Myocyte (in vitro differentiated cells): ENCODE measurements around the gene SELENOT. TPM values are rescaled to one million over a fixed set of nuclear protein-coding genes. Genes with fewer than 3 reads are reported as not detected.
"Not testable (repeated sequence)": the region's sequence is repeated elsewhere in the genome, so short reads cannot be mapped to it uniquely, and the experiment has no call there.

Experiments
- DNase-seq: peaks from one replicate; pipeline ENCODE4 v3.0.0-alpha.2; 2012; ENCODE audit warnings: low read depth
- polyA plus RNA-seq: library from polyadenylated mRNA; unstranded; fragments of >200 nt; gene quantifications from one replicate; pipeline ENCODE4 v1.2.1, GENCODE V29; 2012; ENCODE audit warnings: missing spikeins
- total RNA-seq: library from RNA; depleted of rRNA; stranded (reverse); fragments of >200 nt; gene quantifications from 2 replicates; pipeline ENCODE4 v1.2.3, GENCODE V29; 2014

Gene SELENOT, protein sequence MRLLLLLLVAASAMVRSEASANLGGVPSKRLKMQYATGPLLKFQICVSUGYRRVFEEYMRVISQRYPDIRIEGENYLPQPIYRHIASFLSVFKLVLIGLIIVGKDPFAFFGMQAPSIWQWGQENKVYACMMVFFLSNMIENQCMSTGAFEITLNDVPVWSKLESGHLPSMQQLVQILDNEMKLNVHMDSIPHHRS
- total RNA-seq: 110 and 163 TPM in 2 replicates
- polyA plus RNA-seq: 98.1 TPM

DNA sequence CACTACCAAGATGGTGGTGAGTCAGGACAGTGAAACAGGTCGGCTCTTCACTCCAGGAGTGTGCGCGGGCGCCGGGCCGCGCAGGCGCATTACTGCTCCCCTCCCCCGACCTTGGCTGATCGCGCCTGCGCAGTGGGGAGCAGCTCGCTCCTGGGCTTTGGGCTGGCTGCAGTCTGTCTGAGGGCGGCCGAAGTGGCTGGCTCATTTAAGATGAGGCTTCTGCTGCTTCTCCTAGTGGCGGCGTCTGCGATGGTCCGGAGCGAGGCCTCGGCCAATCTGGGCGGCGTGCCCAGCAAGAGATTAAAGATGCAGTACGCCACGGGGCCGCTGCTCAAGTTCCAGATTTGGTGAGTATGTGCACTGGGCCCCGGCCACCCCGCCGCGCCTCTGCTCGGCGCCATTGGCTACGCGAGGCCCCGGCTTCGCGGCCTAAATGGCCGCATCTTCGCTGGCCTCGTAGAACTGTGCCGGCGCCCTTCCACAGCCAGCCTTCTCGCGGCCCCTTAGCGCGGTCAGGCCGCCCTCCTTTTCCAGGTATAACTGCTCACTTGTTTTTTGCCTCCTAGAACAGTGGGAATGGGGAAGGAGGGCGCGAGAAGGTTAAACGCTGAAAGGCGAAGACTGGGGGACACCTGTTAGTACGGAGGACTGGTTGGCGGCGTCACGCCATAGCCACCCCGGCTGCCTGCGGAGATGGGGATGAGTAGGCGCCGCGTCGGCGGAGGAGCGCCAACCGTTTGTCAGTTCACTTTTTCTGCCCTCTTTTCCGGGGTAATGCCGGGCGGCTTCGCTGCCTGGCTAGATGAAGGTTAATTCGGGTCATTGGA lies at the start of gene SELENOT:
TSS of gene SELENOT (plus strand) at position 169 of the 827 bp plus-strand sequence. CDS start at position 211, 42 bp downstream.
- peak; percentile 96 for DNase-seq

DNA sequence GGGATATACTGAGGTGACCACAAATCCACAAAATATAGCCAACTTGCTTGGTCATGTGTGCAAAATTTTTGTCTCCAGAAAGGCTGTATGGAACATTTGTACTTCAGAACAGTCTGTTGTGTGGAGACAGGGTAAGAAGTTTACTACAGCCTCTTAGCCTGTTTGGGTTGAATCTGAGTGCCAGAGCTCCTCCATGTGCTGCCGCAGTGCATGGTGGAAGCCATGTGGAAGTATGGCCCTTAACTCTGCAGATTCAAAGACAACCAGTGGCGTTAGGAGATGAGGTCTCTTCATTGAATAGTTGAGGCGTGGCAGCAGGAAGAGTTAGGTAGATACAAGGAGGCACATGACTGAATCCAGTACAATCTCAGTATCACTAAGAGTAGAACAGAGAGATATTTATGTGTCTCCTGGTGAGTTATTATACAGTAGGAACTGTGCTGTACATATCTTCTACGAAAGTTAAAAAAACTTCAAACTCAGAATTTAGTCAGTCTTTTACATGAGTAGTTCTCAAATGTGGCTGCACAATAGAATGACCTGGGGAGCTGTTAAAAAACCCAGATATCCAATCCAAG lies 47.2 kb upstream of the SELENOT start:
- no peak for DNase-seq

DNA sequence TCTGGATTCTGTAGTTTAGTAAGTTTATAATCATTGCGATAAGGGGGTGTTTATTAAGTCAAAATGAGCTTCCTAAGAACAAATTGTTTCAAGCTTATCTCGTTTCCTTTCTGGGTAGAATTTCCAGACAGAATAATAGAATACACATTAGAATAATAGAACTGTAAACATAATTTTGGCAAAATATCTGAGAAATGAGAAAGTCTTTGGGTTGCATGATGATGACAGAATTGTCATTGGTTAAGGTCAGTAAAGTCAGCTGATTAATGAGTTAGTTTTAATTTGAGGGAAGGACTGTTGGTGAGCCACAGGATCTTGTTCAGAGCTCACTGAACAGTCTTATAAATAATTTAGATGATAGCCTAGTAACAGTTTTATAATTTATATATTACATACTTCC lies 46.3 kb upstream of the SELENOT start:
- no peak for DNase-seq

DNA sequence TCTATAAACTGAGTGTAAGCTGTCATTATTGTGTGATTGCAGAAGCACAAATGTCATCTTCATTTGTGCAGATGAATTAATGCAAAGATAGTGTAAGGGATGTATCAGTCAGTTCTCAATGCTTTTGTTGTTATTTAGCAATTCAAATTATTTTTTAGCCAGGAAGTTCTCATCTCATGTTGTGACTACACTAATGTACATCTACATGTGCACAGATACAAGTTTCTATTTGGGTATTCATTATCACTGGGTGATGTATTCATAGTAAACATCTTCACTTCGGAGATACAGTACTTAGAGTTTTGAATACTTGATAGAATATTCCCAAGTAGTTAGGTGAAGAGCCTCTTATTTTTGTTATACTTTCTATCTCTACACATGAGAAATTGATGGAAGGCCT lies 45.4 kb upstream of the SELENOT start:
- DNase-seq: no peak

DNA sequence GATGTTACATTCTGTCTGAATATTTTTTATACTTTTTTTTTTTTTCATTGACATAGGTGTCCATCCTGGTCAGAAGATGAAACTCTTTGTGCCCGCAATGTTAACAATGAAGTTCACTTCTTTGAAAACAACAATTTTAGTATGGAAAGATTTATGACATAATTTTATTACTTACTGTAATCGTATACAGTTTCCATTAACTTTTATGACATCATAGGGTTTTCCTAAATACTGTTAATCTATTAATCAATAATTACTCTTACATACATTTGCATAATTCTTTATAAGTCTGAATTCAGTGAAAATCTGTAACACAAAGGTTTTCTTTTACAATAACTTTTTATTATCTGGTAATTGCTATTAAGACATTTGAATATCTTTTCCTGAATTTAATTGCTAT lies 38.9 kb upstream of the SELENOT start:
- DNase-seq: no peak

DNA sequence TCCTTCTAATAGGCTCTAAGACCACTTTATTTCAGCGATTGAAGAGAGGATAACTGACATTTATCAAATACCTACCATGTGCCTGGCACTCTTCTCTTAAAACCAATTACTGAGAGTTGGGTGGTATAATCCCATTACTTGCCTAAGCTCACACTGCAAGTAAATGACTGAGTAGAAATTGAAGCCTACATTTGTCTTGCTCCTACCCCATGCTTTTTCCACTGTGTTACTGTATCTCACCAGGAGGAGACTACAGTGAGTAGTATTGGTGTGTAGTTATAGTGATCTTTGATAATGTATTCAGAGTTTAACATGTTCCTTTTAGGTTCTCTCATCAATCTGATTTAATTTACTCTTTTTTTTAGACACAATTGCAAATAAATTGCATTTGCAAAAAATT lies 35.8 kb upstream of the SELENOT start:
- no peak for DNase-seq

DNA sequence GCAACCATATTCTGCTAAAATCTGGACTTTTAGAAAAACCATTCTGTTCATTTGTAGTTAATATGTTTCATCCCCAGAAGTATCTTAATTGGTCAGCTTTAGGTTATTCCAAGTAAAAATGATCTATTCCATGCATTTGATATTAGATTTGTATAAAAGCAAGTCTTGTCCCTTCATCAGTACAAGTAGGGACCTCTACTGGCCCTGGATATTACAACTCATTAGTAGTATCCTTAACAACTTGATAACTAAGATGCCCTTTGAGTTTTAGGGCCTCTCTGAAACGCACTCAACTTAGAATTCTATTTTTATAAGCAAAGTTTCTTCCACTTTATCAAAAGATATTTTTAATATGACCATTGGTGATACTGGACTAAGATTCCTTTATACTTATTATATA lies 25.3 kb upstream of the SELENOT start:
- DNase-seq: no peak

DNA sequence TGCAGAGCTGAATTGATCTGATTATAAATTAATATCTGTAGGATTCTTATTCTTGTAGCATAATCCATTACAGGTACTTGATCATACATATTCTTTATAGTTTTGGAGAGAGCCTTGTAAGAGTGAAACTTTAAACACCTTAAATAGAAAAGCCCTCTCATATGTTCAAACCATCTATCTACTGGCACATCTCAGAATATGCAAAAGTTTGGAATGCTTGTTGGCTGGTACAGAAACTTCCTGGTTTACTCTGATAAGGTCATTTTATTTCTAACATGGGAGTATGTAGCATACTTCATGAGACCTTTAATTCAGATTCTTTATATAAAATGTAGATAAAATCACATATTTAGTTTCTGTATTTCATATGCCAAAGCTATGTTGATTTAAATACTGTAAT lies 21.9 kb upstream of the SELENOT start:
- DNase-seq: no peak

DNA sequence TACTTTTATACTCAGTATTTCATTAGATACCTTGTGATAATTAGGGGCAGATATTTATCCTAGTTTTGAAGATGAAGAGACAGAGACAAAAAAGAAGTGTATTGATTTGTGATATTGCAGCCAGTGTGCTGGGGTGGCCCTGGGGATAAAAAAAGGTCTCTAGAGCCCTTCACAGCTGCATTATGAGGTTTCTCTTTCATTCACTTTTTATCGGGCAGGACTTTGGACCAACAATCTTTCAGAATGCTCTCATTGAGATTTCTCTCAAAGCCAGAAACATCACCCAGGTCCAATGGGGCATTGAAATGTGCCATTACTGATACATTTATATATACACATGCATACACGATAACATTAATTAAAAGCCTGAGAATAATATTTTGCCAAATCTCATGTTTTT lies 20.5 kb upstream of the SELENOT start:
- no peak for DNase-seq

DNA sequence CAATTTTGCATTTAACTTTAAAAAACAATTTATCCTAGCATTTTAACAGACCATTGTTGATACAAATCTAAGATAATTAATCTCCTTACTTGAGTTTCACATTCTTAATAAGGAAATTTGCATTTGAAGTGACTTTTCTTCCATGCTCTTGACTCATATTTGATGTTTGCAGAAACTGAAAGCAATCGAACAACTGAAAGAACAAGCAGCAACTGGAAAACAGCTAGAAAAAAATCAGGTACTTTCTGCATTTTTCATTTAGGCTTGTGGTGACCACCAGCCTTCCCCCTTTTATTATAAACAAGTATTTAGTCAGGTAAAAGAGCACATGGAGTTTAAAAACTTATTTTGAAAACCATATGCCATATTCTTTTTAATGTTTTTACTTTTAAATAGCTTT lies 20.1 kb upstream of the SELENOT start:
- DNase-seq: no peak

DNA sequence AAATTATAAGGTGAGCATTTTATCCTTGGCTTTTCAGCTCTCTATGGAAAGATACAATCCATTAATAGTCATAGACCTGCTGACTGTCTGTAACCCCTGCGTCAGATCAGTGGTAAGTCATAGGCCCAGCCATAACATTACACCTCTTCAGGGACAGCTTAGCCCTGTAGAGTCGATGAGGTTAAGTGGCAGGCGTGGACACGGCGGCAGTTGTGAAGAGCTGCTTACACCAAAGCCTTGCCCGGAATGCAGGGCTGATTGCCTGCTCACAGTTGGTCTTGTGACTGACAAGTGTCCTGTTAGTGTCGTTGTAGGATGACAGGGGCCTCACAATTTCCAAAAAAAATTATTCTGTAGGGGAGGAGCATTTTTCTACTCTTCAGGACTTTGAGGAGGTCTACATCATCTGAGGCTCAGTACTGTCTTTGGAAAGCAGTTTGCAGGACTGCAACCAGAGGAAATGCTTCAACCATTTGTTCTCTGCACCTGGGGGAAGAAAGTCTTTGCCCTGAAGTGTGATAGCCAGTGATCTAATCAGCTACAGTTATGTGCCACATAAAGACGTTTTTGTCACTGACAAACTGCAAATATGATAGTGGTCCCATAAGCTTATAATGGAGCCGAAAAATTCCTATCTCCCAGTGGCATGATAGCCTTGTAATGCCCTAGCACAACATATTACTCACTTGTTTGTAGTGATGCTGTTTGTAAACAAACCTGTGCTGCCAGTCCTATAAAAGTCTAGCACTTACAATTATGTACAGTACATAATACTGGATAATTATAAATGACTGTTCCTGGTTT lies 14.9 kb upstream of the SELENOT start:
- DNase-seq: peak; percentile 31

DNA sequence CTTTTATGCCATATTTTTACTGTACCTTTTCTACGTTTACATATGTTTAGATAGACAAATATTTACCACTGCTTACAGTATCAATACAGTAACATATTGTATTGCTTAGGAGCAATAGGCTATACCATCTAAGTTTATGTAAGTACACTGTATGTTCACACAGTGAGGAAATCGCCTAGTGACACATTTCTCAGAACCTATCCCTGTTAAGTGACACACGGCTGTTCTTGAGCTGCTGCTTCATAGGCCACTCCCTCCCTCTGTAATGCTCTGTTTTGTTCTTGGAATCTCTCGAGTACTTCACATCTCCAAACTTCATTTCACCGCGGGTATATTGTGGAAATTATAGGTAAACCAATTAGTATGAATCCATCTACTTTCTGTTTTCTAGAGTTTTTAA lies 13.4 kb upstream of the SELENOT start:
- DNase-seq: no peak

DNA sequence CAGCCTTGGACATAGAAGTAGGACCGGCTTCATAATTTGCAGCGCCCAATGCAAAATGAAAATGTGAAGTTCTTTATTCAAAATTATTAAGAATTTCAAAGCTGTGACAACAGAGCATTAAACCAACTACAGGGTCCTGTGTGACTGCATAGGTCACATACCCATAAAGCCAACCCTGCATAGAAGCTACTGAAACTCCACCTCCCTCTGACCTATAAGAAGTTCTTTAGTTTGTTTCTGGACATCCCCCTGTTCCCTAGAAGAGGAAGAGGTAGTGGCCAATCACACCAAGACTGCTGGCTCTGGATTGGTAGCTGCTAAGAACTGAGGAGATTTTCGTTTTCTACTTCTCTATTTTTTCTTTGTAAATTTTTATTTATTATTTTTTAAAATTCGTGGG lies 9.0 kb upstream of the SELENOT start:
- no peak for DNase-seq

DNA sequence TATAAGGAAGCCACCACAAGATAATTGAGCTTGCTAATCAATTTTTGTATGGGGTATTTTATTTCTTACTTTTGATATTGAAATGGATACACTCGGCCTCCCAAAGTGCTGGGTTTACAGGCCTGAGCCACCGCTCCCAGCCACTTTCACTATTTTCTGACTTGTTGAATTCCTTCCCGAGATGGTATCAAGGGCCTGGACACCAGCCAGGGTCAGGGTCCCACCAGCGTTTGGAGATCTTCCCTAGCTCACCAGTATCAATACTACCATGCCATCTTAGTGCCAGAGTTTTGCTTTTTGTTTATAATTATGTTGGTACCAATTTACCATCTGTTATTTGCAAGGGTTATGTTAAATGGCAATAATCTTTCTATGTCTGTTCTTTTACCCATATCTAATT lies 5.5 kb upstream of the SELENOT start:
- DNase-seq: no peak

DNA sequence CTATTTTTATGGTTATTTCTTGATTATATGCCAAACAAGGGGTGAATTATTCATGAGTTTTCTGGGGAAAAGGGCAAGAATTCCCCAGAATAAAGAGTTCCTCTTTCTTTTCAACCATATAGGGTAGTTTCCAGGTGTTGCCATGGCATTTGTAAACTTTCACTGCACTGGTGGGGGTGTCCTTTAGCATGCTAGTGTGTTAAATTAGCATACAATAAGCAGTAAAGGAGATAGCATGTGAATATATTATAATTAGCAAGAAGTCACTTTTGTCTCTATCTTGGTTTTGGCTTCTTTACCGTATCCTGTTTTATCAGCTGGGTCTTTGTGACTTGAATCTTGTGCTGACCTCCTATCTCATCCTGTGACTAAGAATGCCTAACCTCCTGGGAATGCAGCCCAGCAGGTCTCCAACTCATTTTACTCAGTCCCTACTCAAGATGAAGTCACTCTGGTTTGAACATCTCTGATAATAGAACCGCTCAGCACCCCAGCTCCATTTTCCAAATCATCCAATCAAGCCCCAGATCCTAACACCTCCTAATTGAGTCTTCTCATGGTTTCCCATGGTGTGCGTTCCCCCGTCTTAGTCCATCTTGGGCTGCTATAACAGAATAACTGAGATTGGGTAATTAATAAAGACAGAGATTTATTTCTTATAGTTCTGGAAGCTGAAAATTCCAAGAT lies 3.4 kb upstream of the SELENOT start:
- peak; percentile 33 for DNase-seq

DNA sequence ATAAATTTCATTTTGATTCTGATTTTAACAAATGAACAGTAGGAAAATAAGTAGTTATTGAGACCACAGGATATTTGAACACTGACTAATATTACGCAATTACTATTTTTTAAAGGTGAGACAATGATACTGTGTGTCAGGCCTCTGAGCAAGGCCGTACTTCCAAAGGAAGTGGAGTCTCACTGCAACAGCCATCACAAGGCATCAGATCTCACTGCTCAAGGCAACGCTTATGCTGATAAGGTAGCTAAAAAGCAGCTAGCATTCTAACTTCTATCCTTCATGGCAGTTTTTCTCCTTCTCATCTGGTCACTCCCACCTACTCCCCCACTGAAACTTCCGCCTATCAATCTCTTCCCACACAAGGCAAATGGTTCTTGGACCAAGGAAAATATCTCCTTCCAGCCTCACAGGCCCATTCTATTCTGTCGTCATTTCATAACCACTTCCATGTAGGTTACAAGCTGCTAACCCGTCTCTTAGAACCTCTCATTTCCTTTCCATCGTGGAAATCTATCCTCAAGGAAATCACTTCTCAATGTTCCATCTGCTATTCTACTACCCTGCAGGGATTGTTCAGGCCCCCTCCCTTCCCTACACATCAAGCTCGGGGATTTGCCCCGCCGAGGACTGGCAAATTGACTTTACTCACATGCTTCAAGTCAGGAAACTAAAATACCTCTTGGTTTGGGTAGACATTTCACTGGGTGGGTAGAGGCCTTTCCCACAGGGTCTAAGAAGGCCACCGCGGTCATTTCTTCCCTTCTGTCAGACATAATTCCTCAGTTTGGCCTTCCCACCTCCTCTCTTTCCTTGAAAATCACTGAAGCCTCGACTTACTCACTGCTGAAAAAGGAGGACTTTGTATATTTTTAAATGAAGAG lies 2.2 kb upstream of the SELENOT start:
- DNase-seq: not testable (repeated sequence)

DNA sequence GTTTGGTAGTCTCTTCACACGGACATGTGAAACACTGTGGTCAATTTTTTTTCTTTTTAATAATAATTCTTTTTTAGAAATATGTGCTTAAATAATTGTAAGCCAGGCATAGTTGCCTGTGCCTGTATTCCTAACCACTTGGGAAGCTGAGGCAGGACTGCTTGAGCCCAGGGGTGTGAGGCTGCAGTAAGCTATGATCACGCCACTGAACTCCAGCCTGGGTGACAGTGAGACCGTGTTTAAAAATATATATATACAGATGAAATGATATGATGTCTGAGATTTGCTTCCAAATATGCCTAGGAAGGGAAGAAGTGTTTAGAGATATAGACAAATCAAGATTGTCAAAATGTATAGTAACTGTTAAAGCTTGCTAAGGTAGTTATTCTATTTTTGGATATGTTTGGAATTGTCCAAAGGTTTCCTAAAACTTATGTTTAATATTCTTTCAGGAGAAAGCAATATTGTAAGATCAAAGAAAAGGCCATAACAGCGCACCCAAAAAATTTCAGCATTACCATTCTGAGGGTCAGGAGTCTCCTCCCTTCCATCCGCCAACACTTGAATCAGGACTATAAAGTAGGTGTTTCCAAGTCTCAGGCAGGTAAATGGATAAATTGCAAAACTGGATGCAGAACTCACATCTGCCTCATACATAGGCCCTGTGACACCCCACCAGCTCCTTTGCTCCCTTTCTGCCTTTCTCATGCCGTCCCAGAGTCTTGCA lies 532 bp upstream of the SELENOT start:
- DNase-seq: no peak

DNA sequence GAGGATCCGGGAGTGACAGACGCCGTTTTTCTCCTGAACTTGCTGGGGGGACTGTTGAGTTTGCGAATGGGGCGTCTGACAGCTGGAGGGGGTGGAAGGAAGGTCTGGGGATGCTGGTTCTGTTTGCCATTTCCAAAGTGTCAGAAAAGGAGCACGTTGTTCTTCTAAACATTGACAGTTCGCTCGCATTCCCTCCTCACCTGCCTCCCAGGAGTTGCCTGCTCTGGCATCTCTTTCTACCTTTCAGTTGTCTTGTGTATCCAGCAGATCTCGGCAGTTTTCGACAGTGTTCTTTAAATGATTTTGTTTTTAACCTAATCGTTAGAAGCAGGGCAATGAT lies 829 bp downstream of the SELENOT start:
- no peak for DNase-seq

DNA sequence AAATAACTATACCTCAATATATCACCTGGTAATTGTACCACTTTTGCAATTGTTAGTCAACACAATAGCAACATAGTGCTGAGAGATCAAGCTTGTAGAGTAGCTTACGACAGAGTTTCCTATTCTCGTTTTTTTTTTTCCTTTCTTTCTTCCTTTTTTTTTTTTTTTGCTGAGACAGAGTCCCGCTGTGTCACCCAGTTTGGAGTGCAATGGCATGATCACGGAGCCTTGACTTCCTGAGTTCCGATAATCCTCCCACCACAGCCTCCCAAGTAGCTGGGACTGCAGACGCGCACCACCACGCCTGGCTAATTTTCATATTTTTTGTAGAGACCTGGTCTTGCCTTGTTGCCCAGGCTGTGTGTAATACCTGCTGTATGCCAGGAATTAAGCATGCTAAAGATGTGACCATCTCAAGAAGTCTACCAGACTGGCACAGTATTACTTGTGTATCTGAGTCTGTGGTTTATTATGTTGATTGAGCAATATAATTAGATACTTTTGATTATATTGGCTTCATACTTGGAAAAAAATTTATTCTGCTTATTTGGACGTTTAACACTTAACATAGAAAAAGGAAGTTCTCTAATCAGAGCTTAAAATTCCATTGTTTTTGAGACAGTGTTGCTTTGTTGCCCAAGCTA lies 3.0 kb downstream of the SELENOT start:
- no peak for DNase-seq
